RKO (cell line): Measurements from ENCODE around the gene KDM4C.

Experiments used
- DNase-seq: peaks from one replicate; pipeline ENCODE4 v3.0.0-alpha.2; 2016; ENCODE audit warnings: low spot score

KDM4C gene

GRCh38 chr9:6869081-6869948, 111.5 kb downstream of the KDM4C start:
- DNase-seq, result no peak

- no peak for DNase-seq
Measured at GRCh38 chr9:6870149-6870548, 112.4 kb downstream of the KDM4C start.

GRCh38 chr9:6870650-6871477, 113.1 kb downstream of the KDM4C start:
- DNase-seq, result no peak

- DNase-seq, result no peak
Measured at GRCh38 chr9:6873857-6874256, 116.1 kb downstream of the KDM4C start.

GRCh38 chr9:6876195-6876894, 118.6 kb downstream of the KDM4C start:
- no peak for DNase-seq

- no peak for DNase-seq
Measured at GRCh38 chr9:6877671-6878161, 119.9 kb downstream of the KDM4C start.

- no peak for DNase-seq
Measured at GRCh38 chr9:6880626-6881025, 122.9 kb downstream of the KDM4C start.

GRCh38 chr9:6884101-6884500, 126.3 kb downstream of the KDM4C start:
- no peak for DNase-seq

- no peak for DNase-seq
Measured at GRCh38 chr9:6884990-6885389, 127.2 kb downstream of the KDM4C start.

GRCh38 chr9:6887051-6887450, 129.3 kb downstream of the KDM4C start:
- DNase-seq, result no peak

- no peak for DNase-seq
Measured at GRCh38 chr9:6889868-6890267, 132.1 kb downstream of the KDM4C start.

- DNase-seq, result no peak
Measured at GRCh38 chr9:6893350-6894131, 135.8 kb downstream of the KDM4C start.

GRCh38 chr9:6894135-6894534, 136.4 kb downstream of the KDM4C start:
- no peak for DNase-seq

- DNase-seq, result no peak
Measured at GRCh38 chr9:6895754-6896153, 138.0 kb downstream of the KDM4C start.

GRCh38 chr9:6896562-6896961, 138.8 kb downstream of the KDM4C start:
- DNase-seq, result peak; percentile 35

GRCh38 chr9:6897207-6897822, 139.5 kb downstream of the KDM4C start:
- DNase-seq, result no peak

GRCh38 chr9:6897898-6898302, 140.1 kb downstream of the KDM4C start:
- no peak for DNase-seq

- no peak for DNase-seq
Measured at GRCh38 chr9:6899274-6899673, 141.5 kb downstream of the KDM4C start.

GRCh38 chr9:6900440-6900883, 142.7 kb downstream of the KDM4C start:
- no peak for DNase-seq

- no peak for DNase-seq
Measured at GRCh38 chr9:6901180-6901579, 143.4 kb downstream of the KDM4C start.

- no peak for DNase-seq
Measured at GRCh38 chr9:6902423-6902822, 144.7 kb downstream of the KDM4C start.
